IMR-90 (cell line): ENCODE results near the gene ZNF778. TPM values are rescaled to one million over a fixed set of nuclear protein-coding genes. Genes with fewer than 3 reads are reported as not detected.
A peak's percentile ranks its signal among the peaks of the same experiment; 100 is the strongest.

ENCODE experiments used
- ATAC-seq: fragments of 200-7000 bp; cut with Tn5 transposase; 2 replicates; pipeline ENCODE4 v1.9.1; 2020; ENCODE audit warnings: low read depth, mild to moderate bottlenecking, moderate library complexity
- BruUV-seq: library from RNA; stranded (reverse); fragments of 400-500 nt; replicated peaks from 2 replicates; lab custom pipeline; 2021; lab: Mats Ljungman, UMichigan
- CTCF ChIA-PET: fragments of 300-600 bp; formaldehyde crosslinking; extraction: SDS; loops from one replicate; lab custom pipeline; 2021; ENCODE audit warnings: antibody characterized with exemption; lab: Yijun Ruan, JAX
- POLR2A ChIA-PET: fragments of 300-600 bp; sonication (Branson Sonifier 250); formaldehyde crosslinking; loops from one replicate; lab custom pipeline; 2022; ENCODE audit warnings: antibody characterized with exemption; ENCODE audit not compliant: unreplicated experiment; lab: Charles Lee
- DNase-seq: peaks from one replicate; pipeline ENCODE4 v3.0.0; 2013
- H2AFZ ChIP-seq: replicated peaks from 2 replicates; pipeline ENCODE3; 2013; ENCODE audit warnings: low read length, mild to moderate bottlenecking; ENCODE audit not compliant: poor library complexity
- H2AK5ac ChIP-seq: 2 replicates; pipeline ENCODE4 v1.6.1; 2013; ENCODE audit warnings: low read depth, low read length, inconsistent platforms
- H2AK9ac ChIP-seq: replicated peaks from 2 replicates; pipeline ENCODE3; 2013; ENCODE audit warnings: mild to moderate bottlenecking, low read depth, low read length, moderate library complexity; ENCODE audit not compliant: poor library complexity
- H2BK120ac ChIP-seq: 2 replicates; pipeline ENCODE4 v1.6.1; 2013; ENCODE audit warnings: low read depth, low read length, inconsistent platforms
- H2BK15ac ChIP-seq: 3 replicates; pipeline ENCODE4 v1.6.1; 2013; ENCODE audit warnings: low read depth, low read length, inconsistent platforms
- H2BK20ac ChIP-seq: 2 replicates; pipeline ENCODE4 v1.6.1; 2013; ENCODE audit warnings: low read depth, mild to moderate bottlenecking, inconsistent platforms, low read length, moderate library complexity
- H2BK5ac ChIP-seq: 2 replicates; pipeline ENCODE4 v1.6.1; 2013; ENCODE audit warnings: mild to moderate bottlenecking, low read depth, low read length, inconsistent platforms; ENCODE audit not compliant: poor library complexity, severe bottlenecking
- H3K14ac ChIP-seq: replicated peaks from 2 replicates; pipeline ENCODE4 v1.6.1; 2013; ENCODE audit warnings: low read depth, low read length, inconsistent platforms
- H3K18ac ChIP-seq: 2 replicates; pipeline ENCODE4 v1.6.1; 2013; ENCODE audit warnings: low read depth, low read length, control low read depth
- H3K23ac ChIP-seq: 2 replicates; pipeline ENCODE4 v1.6.1; 2013; ENCODE audit warnings: low read depth, low read length, inconsistent platforms
- H3K27ac ChIP-seq: 2 replicates; pipeline ENCODE4 v1.5.1; 2013; ENCODE audit warnings: mild to moderate bottlenecking, control low read depth, low read length; ENCODE audit not compliant: insufficient read depth
- H3K27me3 ChIP-seq: 2 replicates; pipeline ENCODE4 v1.6.1; 2013; ENCODE audit warnings: low read length; ENCODE audit not compliant: control insufficient read depth, insufficient read depth
- H3K36me3 ChIP-seq: 2 replicates; pipeline ENCODE4 v1.6.1; 2013; ENCODE audit warnings: low read length, mixed read lengths; ENCODE audit not compliant: control insufficient read depth, insufficient read depth
- H3K4ac ChIP-seq: 2 replicates; pipeline ENCODE4 v1.6.1; 2013; ENCODE audit warnings: low read depth, low read length, inconsistent platforms
- H3K4me1 ChIP-seq: 2 replicates; pipeline ENCODE4 v1.6.1; 2013; ENCODE audit warnings: low read length, mixed read lengths; ENCODE audit not compliant: control insufficient read depth, insufficient read depth
- H3K4me2 ChIP-seq: 2 replicates; pipeline ENCODE4 v1.6.1; 2013; ENCODE audit warnings: low read depth, mild to moderate bottlenecking, control low read depth, low read length, moderate library complexity
- H3K4me3 ChIP-seq: 2 replicates; pipeline ENCODE4 v1.5.1; 2013; ENCODE audit warnings: low read depth, mild to moderate bottlenecking, control low read depth, low read length, moderate library complexity; ENCODE audit not compliant: insufficient read depth
- H3K56ac ChIP-seq: 2 replicates; pipeline ENCODE4 v1.6.1; 2013; ENCODE audit warnings: low read length, inconsistent platforms; ENCODE audit not compliant: insufficient read depth; ENCODE audit errors: extremely low read depth
- H3K79me1 ChIP-seq, 2 experiments: 2 replicates each; pipeline ENCODE4 v1.6.1; 2013; ENCODE audit warnings: low read length in 2 of 2, inconsistent platforms in 1 of 2, low read depth in 1 of 2
- H3K9ac ChIP-seq: 2 replicates; pipeline ENCODE4 v1.6.1; 2013; ENCODE audit warnings: low read depth, low read length, control low read depth
- H3K9me1 ChIP-seq: 2 replicates; pipeline ENCODE4 v1.6.1; 2013; ENCODE audit warnings: low read length, inconsistent platforms; ENCODE audit not compliant: insufficient read depth
- H3K9me3 ChIP-seq: 2 replicates; pipeline ENCODE4 v1.6.1; 2013; ENCODE audit warnings: low read length; ENCODE audit not compliant: control insufficient read depth, insufficient read depth
- H4K20me1 ChIP-seq: 2 replicates; pipeline ENCODE4 v1.6.1; 2013; ENCODE audit warnings: low read length, inconsistent platforms; ENCODE audit not compliant: insufficient read depth
- H4K5ac ChIP-seq: 2 replicates; pipeline ENCODE4 v1.6.1; 2013; ENCODE audit warnings: mild to moderate bottlenecking, low read depth, low read length, control low read depth
- H4K8ac ChIP-seq, 2 experiments: 2 replicates each; pipeline ENCODE4 v1.6.1; 2013; ENCODE audit warnings: low read depth in 2 of 2, low read length in 2 of 2, control low read depth in 1 of 2, inconsistent platforms in 1 of 2
- H4K91ac ChIP-seq: 2 replicates; pipeline ENCODE4 v1.6.1; 2013; ENCODE audit warnings: low read depth, low read length, inconsistent platforms; ENCODE audit not compliant: insufficient read depth
- BHLHE40 ChIP-seq: fragments of 150-350 bp; IDR thresholded peaks from 2 replicates; pipeline ENCODE4 v1.6.1; 2016; ENCODE audit warnings: mild to moderate bottlenecking, low read depth, low read length
- CEBPB ChIP-seq: IDR thresholded peaks from 2 replicates; pipeline ENCODE4 v1.6.1; 2012; ENCODE audit warnings: low read depth, low read length, improper control_type of control experiment
- CHD1 ChIP-seq: IDR thresholded peaks from 2 replicates; pipeline ENCODE4 v1.6.1; 2012; ENCODE audit warnings: low read depth, low read length, improper control_type of control experiment
- FOS ChIP-seq: fragments of 150-350 bp; IDR thresholded peaks from 2 replicates; pipeline ENCODE4 v1.6.1; 2016; ENCODE audit warnings: low read depth, low read length
- MAFK ChIP-seq: IDR thresholded peaks from 2 replicates; pipeline ENCODE4 v1.6.1; 2012; ENCODE audit warnings: low read depth, low read length, improper control_type of control experiment
- MAZ ChIP-seq: IDR thresholded peaks from 2 replicates; pipeline ENCODE4 v1.6.1; 2012; ENCODE audit warnings: low read depth, mild to moderate bottlenecking, low read length, improper control_type of control experiment, moderate library complexity, borderline replicate concordance
- NFE2L2 ChIP-seq: fragments of 150-350 bp; IDR thresholded peaks from 2 replicates; pipeline ENCODE4 v1.6.1; 2016; ENCODE audit warnings: low read depth, mild to moderate bottlenecking, low read length
- POLR2A ChIP-seq: IDR thresholded peaks from 2 replicates; pipeline ENCODE4 v1.6.1; 2012; ENCODE audit warnings: mild to moderate bottlenecking, low read depth, low read length
- RAD21 ChIP-seq: IDR thresholded peaks from 2 replicates; pipeline ENCODE4 v1.6.1; 2012; ENCODE audit warnings: low read length, improper control_type of control experiment
- RCOR1 ChIP-seq: IDR thresholded peaks from 2 replicates; pipeline ENCODE4 v1.6.1; 2012; ENCODE audit warnings: mild to moderate bottlenecking, low read length, improper control_type of control experiment; ENCODE audit not compliant: insufficient replicate concordance
- RFX5 ChIP-seq: IDR thresholded peaks from 2 replicates; pipeline ENCODE4 v1.8.0; 2012; ENCODE audit warnings: low read depth, mild to moderate bottlenecking, low read length, moderate library complexity
- SMC3 ChIP-seq: fragments of 150-350 bp; IDR thresholded peaks from 2 replicates; pipeline ENCODE4 v1.6.1; 2016; ENCODE audit warnings: low read depth, mild to moderate bottlenecking, antibody characterized with exemption, low read length, moderate library complexity
- WGBS, 2 experiments: methylation state at CpG; one replicate each; pipeline versions ENCODE4 v1.1.5 to v1.1.7; 2013; ENCODE audit warnings: missing lambda C conversion rate in 2 of 2; ENCODE audit not compliant: insufficient read length in 1 of 2; ENCODE audit errors: extremely low coverage in 2 of 2; 5-methylcytosine and 5-hydroxymethylcytosine counted together
- dilution Hi-C: fragments of 300-500 bp; cut with HindIII; formaldehyde crosslinking; loops from one replicate; pipeline ENCODE4 v1.14.3; 2018; ENCODE audit warnings: low sequenced_read_pairs; ENCODE audit not compliant: unreplicated experiment
- in situ Hi-C: fragments of 300-500 bp; cut with MboI; formaldehyde crosslinking; loops from 3 replicates; pipeline ENCODE4 v1.14.3; 2019; ENCODE audit warnings: low sequenced_read_pairs, inconsistent platforms, mixed read lengths
- intact Hi-C: fragments of 100-400 bp; cut with micrococcal nuclease; formaldehyde crosslinking; loops from 2 replicates; pipeline ENCODE4 v1.10.0; 2022
- polyA plus RNA-seq, 3 experiments: library from polyadenylated mRNA; depleted of rRNA; stranded (reverse); fragments of >200 nt; gene quantifications; 2 replicates each; pipeline ENCODE4 v1.2.3, GENCODE V29; 2012; ENCODE audit warnings: low replicate concordance in 1 of 3
- total RNA-seq: library from RNA; depleted of rRNA; stranded (reverse); fragments of >200 nt; gene quantifications from 2 replicates; pipeline ENCODE4 v1.2.3, GENCODE V29; 2012
- TF ChIP-seq, protein P1 (sequence below): conservative IDR thresholded peaks from 2 replicates; pipeline ENCODE4 v1.5.1; 2012; ENCODE audit warnings: mild to moderate bottlenecking, low read depth, low read length, improper control_type of control experiment
- TF ChIP-seq, protein P2 (sequence below): fragments of 150-350 bp; IDR thresholded peaks from 2 replicates; pipeline ENCODE4 v1.6.1; 2016; ENCODE audit warnings: low read depth, mild to moderate bottlenecking, low read length, moderate library complexity, borderline replicate concordance

ZNF778 gene
- total and polyA plus RNA-seq, 2 of the 4 experiments (the other 2 are of a cell fraction), result 5.6 to 9.9 TPM

DNA sequence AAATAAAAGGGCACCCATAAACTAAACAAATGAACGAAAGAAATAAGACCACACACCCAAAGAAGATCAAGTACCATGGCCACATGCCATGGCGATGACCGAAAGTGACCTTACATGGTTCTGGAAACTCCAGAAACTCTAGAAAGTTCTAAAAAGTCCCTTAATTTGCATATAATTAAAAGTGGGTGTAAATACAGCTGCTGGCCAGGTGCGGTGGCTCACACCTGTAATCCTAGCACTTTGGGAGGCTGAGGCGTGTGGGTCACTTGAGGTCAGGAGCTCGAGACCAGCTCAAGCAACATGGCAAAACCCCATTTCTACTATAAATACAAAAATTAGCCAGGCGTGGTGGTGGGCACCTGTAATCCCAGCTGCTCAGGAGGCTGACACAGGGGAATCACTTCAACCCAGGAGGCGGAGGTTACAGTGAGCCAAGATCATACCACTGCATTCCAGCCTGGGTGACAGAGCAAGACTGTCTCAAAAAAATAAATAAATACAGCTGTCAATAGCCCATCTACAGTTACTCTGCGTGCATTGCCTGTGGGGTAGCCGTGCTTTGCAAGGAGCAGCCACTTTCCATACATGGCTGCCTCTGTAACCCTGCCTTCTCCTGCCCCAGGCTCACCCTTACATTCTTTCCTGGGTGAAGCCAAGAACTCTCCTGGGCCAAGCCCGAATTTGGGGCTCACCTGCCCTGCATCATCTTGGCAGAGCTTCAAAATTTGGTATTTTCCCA lies 7.2 kb upstream of the ZNF778 start (continued):
- TF ChIP-seq CHD1, result no peak

DNA sequence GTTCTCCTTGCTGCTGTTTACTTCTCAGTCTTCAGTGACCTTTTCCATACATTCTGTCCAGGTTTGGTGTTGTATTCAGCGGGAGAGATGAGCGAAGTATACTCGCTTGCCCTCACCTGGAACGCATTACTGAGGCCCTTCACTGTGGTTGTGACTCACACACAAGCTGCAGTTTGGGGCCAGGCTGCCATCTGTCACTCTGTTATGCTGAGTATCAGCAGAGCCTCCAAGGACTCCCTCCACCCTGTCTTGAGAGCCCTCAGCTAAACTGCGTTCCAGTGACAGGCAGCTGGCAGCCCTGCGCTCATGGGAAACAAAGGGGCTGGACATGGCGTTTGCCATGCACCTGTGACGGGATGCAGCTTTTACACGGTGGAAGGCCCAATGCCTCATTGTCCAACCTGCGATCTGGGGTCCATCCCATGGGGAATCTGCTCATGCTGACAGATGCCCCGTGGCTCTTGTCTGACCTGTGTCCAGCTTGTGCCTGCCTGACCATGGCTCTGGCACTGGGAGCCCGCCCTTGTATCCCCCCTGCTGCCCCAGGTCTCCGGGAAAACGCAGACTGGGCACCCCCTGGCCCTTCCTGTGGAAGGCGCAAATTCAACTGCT lies 6.5 kb upstream of the ZNF778 start:
- WGBS, 2 experiments, result 69% methylated on average over 7 of the region's 15 CpGs; no CpG with 5 or more reads in 1 of the 2 experiments
- H3K4me3 ChIP-seq, result no peak overlapping the region
- H4K5ac ChIP-seq, result no peak overlapping the region
- H2BK120ac ChIP-seq, result no peak overlapping the region
- H3K14ac ChIP-seq, result no peak overlapping the region
- no peak overlapping the region for H3K9ac ChIP-seq
- no peak for ATAC-seq
- H2BK20ac ChIP-seq, result no peak overlapping the region
- no peak overlapping the region for H4K8ac ChIP-seq
- H3K4me1 ChIP-seq, result no peaks in the 10 kb centered on the region
- H3K79me1 ChIP-seq, result peaks cover 0 to 5% of the 10 kb centered on the region in 2 experiments; a peak in 1 of 4 replicates
- H3K56ac ChIP-seq, result no peak overlapping the region
- ChIA-PET POLR2A (no interaction called here), CTCF (no interaction called here)
- H2AFZ ChIP-seq, result no peak overlapping the region
- H2AK9ac ChIP-seq, result no peak overlapping the region
- intact Hi-C loops (no loop called here), dilution Hi-C loops (no loop called here), in situ Hi-C loops (loop anchor here (10.0 kb wide), 1 partner anchor 276 kb away; no protein-coding TSS in a partner anchor)
- no TSS peak for BruUV-seq
- H3K9me3 ChIP-seq, result no peaks in the 10 kb centered on the region
- H3K27ac ChIP-seq, result no peak overlapping the region
- no peak overlapping the region for H2BK15ac ChIP-seq
- no peak overlapping the region for H2BK5ac ChIP-seq
- no peak overlapping the region for H3K18ac ChIP-seq
- no peak overlapping the region for H2AK5ac ChIP-seq
- H3K27me3 ChIP-seq, result peaks cover 2% of the 10 kb centered on the region
- peak; percentile 27 for DNase-seq
- no peaks in the 10 kb centered on the region for H3K36me3 ChIP-seq
- no peak overlapping the region for H3K4me2 ChIP-seq
- no peaks in the 10 kb centered on the region; the same call in 1 of the 2 replicates for H4K20me1 ChIP-seq
- H3K4ac ChIP-seq, result no peak overlapping the region
- no peak overlapping the region for H3K23ac ChIP-seq
- H3K9me1 ChIP-seq, result no peaks in the 10 kb centered on the region
- no peak overlapping the region for H4K91ac ChIP-seq
- no peak for TF ChIP-seq POLR2A
- no peak for TF ChIP-seq CHD1
- TF ChIP-seq FOS, result no peak
- TF ChIP-seq SMC3, result no peak
- TF ChIP-seq, protein P1, sequence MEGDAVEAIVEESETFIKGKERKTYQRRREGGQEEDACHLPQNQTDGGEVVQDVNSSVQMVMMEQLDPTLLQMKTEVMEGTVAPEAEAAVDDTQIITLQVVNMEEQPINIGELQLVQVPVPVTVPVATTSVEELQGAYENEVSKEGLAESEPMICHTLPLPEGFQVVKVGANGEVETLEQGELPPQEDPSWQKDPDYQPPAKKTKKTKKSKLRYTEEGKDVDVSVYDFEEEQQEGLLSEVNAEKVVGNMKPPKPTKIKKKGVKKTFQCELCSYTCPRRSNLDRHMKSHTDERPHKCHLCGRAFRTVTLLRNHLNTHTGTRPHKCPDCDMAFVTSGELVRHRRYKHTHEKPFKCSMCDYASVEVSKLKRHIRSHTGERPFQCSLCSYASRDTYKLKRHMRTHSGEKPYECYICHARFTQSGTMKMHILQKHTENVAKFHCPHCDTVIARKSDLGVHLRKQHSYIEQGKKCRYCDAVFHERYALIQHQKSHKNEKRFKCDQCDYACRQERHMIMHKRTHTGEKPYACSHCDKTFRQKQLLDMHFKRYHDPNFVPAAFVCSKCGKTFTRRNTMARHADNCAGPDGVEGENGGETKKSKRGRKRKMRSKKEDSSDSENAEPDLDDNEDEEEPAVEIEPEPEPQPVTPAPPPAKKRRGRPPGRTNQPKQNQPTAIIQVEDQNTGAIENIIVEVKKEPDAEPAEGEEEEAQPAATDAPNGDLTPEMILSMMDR, result no peak
- TF ChIP-seq, protein P2, sequence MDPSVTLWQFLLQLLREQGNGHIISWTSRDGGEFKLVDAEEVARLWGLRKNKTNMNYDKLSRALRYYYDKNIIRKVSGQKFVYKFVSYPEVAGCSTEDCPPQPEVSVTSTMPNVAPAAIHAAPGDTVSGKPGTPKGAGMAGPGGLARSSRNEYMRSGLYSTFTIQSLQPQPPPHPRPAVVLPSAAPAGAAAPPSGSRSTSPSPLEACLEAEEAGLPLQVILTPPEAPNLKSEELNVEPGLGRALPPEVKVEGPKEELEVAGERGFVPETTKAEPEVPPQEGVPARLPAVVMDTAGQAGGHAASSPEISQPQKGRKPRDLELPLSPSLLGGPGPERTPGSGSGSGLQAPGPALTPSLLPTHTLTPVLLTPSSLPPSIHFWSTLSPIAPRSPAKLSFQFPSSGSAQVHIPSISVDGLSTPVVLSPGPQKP, result no peak
- no peak for TF ChIP-seq BHLHE40
- TF ChIP-seq RAD21, result no peak
- no peak for TF ChIP-seq RFX5
- TF ChIP-seq MAZ, result no peak
- no peak for TF ChIP-seq RCOR1
- no peak for TF ChIP-seq NFE2L2
- no peak for TF ChIP-seq CEBPB
- TF ChIP-seq MAFK, result no peak
